Fibroblast of villous mesenchyme (primary cell): Measurements from ENCODE around the gene CHFR. TPM values are rescaled to one million over a fixed set of nuclear protein-coding genes. Genes with fewer than 3 reads are reported as not detected.
A peak's percentile ranks its signal among the peaks of the same experiment; 100 is the strongest.

Source experiments
- DNase-seq: peaks from one replicate; pipeline ENCODE4 v3.0.0-alpha.2; 2010; ENCODE audit warnings: low read depth
- H3K4me3 ChIP-seq: 2 replicates; pipeline ENCODE4 v1.5.1; 2011; ENCODE audit warnings: low read depth, mild to moderate bottlenecking, low read length
- total RNA-seq: library from RNA; depleted of rRNA; stranded (reverse); fragments of >200 nt; gene quantifications from 2 replicates; pipeline ENCODE4 v1.2.3, GENCODE V29; 2012
- TF ChIP-seq, protein P1 (sequence below): IDR thresholded peaks from 2 replicates; pipeline ENCODE4 v1.5.1; 2012; ENCODE audit warnings: low read depth, mild to moderate bottlenecking, low read length; ENCODE audit not compliant: insufficient read depth

The CHFR gene
- total RNA-seq, 1 donor = 48.8 TPM

DNA sequence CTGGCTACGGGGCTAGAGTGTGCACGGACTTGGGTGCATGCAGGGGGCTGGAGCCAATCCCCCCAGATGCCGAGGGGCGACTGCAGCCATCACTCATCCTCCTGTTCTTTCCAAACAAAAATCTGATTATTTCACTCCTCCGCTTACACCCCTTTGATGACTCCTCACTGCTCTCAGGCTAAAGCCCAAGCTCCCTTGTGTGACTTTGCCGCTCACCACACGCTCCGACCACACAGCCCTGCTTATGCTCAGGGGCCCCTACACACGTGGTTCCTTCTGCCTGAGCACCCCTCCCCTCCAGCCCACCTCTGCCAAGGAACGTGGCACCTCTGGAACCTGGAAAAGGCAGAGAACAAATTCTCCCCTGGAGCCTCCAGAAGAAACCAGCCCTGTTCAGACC is 13.7 kb downstream of the CHFR start:
- TF ChIP-seq, protein P1, sequence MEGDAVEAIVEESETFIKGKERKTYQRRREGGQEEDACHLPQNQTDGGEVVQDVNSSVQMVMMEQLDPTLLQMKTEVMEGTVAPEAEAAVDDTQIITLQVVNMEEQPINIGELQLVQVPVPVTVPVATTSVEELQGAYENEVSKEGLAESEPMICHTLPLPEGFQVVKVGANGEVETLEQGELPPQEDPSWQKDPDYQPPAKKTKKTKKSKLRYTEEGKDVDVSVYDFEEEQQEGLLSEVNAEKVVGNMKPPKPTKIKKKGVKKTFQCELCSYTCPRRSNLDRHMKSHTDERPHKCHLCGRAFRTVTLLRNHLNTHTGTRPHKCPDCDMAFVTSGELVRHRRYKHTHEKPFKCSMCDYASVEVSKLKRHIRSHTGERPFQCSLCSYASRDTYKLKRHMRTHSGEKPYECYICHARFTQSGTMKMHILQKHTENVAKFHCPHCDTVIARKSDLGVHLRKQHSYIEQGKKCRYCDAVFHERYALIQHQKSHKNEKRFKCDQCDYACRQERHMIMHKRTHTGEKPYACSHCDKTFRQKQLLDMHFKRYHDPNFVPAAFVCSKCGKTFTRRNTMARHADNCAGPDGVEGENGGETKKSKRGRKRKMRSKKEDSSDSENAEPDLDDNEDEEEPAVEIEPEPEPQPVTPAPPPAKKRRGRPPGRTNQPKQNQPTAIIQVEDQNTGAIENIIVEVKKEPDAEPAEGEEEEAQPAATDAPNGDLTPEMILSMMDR = no peak
- DNase-seq = no peak
- no peak overlapping the region for H3K4me3 ChIP-seq

DNA sequence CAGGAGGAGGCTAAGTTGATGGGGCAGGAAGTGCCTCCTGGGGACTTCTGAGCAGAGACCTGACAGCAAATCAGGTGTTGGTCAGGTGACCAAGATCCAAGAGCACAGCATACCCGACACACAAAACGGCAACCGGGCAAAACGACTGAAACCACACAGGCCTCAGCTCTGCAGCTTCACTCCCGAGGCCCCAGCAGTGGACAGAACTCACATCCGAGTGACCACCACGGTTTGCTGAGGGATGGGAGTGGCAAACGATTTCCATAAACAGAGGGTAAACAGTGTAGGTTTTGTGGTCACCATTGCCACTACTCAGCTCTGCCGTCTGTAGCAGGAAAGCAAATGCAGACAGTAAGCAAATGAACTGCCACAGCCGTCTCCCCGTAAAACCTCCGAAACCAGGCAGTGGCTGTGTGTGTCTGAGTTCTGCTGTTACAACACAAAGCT is 14.4 kb downstream of the CHFR start:
- TF ChIP-seq, protein P1 = no peak
- DNase-seq = no peak
- no peak overlapping the region for H3K4me3 ChIP-seq

DNA sequence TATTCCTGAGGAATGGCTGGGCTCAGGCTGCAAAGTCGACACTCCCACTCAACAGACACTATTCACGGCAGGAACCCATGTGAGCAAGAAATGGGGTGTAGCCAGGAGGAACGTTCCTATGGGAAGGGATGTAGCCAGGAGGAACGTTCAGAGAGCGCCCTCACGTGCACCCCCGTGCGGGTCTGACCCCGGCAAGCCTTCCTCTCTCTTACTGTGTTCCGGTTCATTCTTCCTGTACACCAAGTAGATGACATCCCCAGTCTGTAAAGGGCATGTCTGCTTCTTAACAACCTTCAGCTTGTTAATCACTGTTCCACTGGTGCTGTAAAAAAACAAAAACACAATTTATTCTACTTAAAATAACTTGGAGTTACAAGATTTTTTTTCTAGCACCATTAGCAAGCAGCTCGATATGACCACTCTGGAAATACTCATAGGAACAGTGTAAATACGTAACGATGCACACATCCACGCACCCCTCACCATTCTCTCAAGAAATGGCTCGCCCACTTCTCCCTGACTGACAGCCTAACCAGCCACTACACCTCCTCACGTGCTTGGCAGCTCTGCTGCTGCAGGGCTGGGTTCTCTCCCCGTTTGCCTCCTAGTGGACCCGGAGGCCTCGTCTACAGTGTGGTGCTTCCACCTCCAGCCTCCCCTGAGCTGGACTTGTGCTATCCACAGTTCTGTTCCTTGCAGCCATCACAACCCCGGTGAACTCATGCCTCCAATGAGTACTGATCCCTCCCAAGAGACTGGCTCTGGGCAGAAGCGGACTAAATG is 15.1 kb downstream of the CHFR start:
- no peak for DNase-seq
- no peak overlapping the region for H3K4me3 ChIP-seq
- TF ChIP-seq, protein P1 = no peak

DNA sequence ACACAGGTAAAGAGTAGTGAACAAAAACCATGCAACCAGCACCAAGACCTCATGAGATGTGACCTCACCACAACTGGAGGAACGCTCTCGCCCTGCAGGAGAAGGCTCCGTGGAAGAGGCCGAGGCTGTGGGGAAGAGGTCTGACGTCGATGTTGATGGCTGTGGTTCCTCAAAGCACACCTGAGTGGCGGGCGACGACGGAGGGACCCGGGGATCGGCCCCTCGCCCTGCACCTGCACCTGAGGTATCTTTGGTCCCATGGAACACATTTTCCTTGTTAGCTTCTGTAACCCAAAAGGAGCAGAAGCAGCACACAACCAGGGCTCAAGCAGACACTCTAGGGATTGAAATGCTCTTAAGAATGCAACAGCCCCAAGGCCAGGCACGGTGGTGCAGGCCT is 17.9 kb downstream of the CHFR start:
- TF ChIP-seq, protein P1 = no peak
- no peak for DNase-seq
- H3K4me3 ChIP-seq = no peak overlapping the region

DNA sequence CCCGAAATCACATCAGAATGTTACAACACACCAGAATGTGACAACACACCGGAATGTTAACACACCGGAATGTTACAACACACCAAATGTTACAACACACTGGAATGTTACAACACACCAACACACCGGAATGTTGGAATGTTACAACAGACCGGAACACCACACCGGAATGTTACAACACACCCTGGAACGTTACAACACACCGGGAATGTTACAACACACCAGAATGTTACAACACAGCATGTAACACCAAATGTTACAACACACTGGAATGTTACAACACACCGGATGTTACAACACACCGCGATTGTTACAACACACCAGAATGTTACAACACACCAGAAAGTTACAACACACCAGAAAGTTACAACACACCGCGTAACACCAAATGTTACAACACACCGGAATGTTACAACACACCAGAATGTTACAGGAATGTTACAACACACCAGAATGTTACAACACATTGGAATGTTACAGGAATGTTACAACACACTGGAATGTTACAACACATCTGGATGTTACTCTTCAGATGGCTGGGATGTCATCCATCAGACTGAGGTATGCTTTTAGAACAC is 21.1 kb downstream of the CHFR start:
- H3K4me3 ChIP-seq = no peak overlapping the region
- TF ChIP-seq, protein P1 = no peak
- DNase-seq = peak; percentile 78

DNA sequence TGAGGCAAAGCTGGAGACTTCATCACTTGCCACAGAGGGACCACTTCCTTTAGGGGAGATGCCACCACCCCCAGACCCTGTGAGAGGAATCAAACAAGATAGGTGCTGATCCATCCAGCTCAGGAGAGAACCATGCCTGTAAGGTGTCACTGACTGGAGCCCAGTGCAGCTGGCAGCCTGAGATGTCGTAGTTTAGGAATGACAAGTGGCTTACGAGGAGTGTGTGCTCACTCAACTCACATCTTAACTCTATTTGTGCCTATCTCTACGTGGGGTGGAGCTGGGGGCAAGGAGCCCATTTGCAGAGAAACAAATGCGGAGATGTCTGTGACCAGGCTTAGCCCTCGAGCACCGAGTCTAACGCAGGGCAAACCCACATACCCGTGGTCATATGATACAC is 25.8 kb downstream of the CHFR start:
- TF ChIP-seq, protein P1 = no peak
- no peak for DNase-seq

More for the DNA sequence above, 25.8 kb downstream of the CHFR start:
- H3K4me3 ChIP-seq = no peak overlapping the region
